A549 (cell line): ENCODE measurements around the gene PTPRN2. TPM values are rescaled to one million over a fixed set of nuclear protein-coding genes. Genes with fewer than 3 reads are reported as not detected.

ENCODE experiments used
- ATAC-seq, 2 experiments: fragments of 200-7000 bp in 1 of 2; fragments of >200 bp in 1 of 2; cut with Nextera tagmentation in 1 of 2; cut with Tn5 transposase in 1 of 2; 3 replicates each; pipeline versions ENCODE4 v1.8.0 to v1.9.1; 2018 to 2020; ENCODE audit warnings: mild to moderate bottlenecking in 1 of 2, moderate library complexity in 1 of 2
- CTCF ChIA-PET: fragments of 300-600 bp; sonication (Branson Sonifier 250); formaldehyde crosslinking; extraction: SDS; loops from one replicate; lab custom pipeline; 2021; ENCODE audit warnings: antibody characterized with exemption, inconsistent platforms; lab: Yijun Ruan, JAX
- POLR2A ChIA-PET: fragments of 350-600 bp; formaldehyde crosslinking; extraction: SDS; loops from one replicate; lab custom pipeline; 2021; ENCODE audit warnings: antibody characterized with exemption, inconsistent platforms; lab: Yijun Ruan, JAX
- DNase-seq, 2 experiments: peaks; one replicate each; pipeline versions ENCODE4 v3.0.0 to v3.0.0-alpha.2; 2011 to 2016; ENCODE audit warnings: low read depth in 1 of 2, low spot score in 1 of 2
- FAIRE-seq: peaks from 2 replicates; lab custom pipeline; 2011; peaks lifted over from hg19 to GRCh38; lab: Jason Lieb, UNC
- H3K27ac ChIP-seq, 2 experiments: fragments of >200 bp; sonication (Bioruptor Twin); formaldehyde crosslinking; 3 replicates each; pipeline ENCODE4 v1.5.1; 2016 to 2017
- H3K4me1 ChIP-seq: fragments of >200 bp; sonication (Bioruptor Twin); formaldehyde crosslinking; 3 replicates; pipeline ENCODE4 v1.6.1; 2016
- H3K4me2 ChIP-seq: fragments of >200 bp; sonication (Bioruptor Twin); formaldehyde crosslinking; 3 replicates; pipeline ENCODE4 v1.6.1; 2016
- H3K4me3 ChIP-seq: fragments of >200 bp; sonication (Bioruptor Twin); formaldehyde crosslinking; 3 replicates; pipeline ENCODE4 v1.5.1; 2016
- H3K9me3 ChIP-seq: fragments of >200 bp; sonication (Bioruptor Twin); formaldehyde crosslinking; 3 replicates; pipeline ENCODE4 v1.6.1; 2016
- CBX2 ChIP-seq: fragments of 200-600 bp; sonication (generic); IDR thresholded peaks from 2 replicates; pipeline ENCODE4 v1.6.1; 2016; ENCODE audit warnings: low read depth, mild to moderate bottlenecking, borderline replicate concordance
- CHD2 ChIP-seq: fragments of 150-350 bp; IDR thresholded peaks from 2 replicates; pipeline ENCODE4 v1.6.1; 2014; ENCODE audit warnings: low read length; ENCODE audit not compliant: partially characterized antibody
- CHD4 ChIP-seq: fragments of 200-600 bp; sonication (generic); IDR thresholded peaks from 2 replicates; pipeline ENCODE4 v1.6.1; 2016; ENCODE audit warnings: antibody characterized with exemption, mild to moderate bottlenecking, borderline replicate concordance
- EP300 ChIP-seq, 2 experiments: fragments of >200 bp; sonication (Bioruptor Twin); formaldehyde crosslinking; IDR thresholded peaks; 2 replicates in 1 of 2; 3 replicates in 1 of 2; pipeline ENCODE4 v1.6.1; 2016 to 2017
- ESRRA ChIP-seq: fragments of 150-350 bp; IDR thresholded peaks from 2 replicates; pipeline ENCODE4 v1.6.1; 2014; ENCODE audit warnings: mild to moderate bottlenecking, low read length, borderline replicate concordance
- FOSL2 ChIP-seq, 2 experiments: fragments of 450-650 bp in 1 of 2; fragments of >200 bp in 1 of 2; sonication (Bioruptor Twin) in 1 of 2; formaldehyde crosslinking; IDR thresholded peaks; 2 replicates each; pipeline versions ENCODE4 v1.5.0 to v1.6.1; 2016 to 2020; ENCODE audit warnings: mild to moderate bottlenecking in 1 of 2, moderate library complexity in 1 of 2
- HDAC2 ChIP-seq: fragments of 200-600 bp; sonication (generic); IDR thresholded peaks from 2 replicates; pipeline ENCODE4 v1.6.1; 2016
- HEYL ChIP-seq: fragments of 250-450 bp; sonication (Bioruptor Pico); IDR thresholded peaks from 2 replicates; pipeline ENCODE4 v1.8.0; 2021; ENCODE audit warnings: mild to moderate bottlenecking, moderate library complexity
- HOXB13 ChIP-seq: fragments of 250-450 bp; sonication (Bioruptor Pico); IDR thresholded peaks from 2 replicates; pipeline ENCODE4 v1.5.0; 2020; ENCODE audit warnings: low read depth, mild to moderate bottlenecking, moderate library complexity
- MAFK ChIP-seq: fragments of 450-650 bp; IDR thresholded peaks from 2 replicates; pipeline ENCODE4 v1.6.1; 2014; ENCODE audit not compliant: partially characterized antibody
- MAZ ChIP-seq: fragments of 150-350 bp; IDR thresholded peaks from 2 replicates; pipeline ENCODE4 v1.6.1; 2014; ENCODE audit warnings: antibody characterized with exemption, low read depth, low read length, borderline replicate concordance
- NR3C1 ChIP-seq: fragments of >200 bp; sonication (Bioruptor Twin); formaldehyde crosslinking; IDR thresholded peaks from 3 replicates; pipeline ENCODE4 v1.6.1; 2017
- POLR2AphosphoS2 ChIP-seq: conservative IDR thresholded peaks from 2 replicates; pipeline ENCODE4 v1.6.1; 2012; ENCODE audit warnings: low read length, improper control_type of control experiment, inconsistent platforms
- RFX5 ChIP-seq: fragments of 450-650 bp; IDR thresholded peaks from 2 replicates; pipeline ENCODE4 v1.7.1; 2014; ENCODE audit warnings: antibody characterized with exemption, mild to moderate bottlenecking, moderate library complexity
- RNF2 ChIP-seq: fragments of 200-600 bp; sonication (generic); IDR thresholded peaks from 2 replicates; pipeline ENCODE4 v1.6.1; 2016; ENCODE audit warnings: low read depth, mild to moderate bottlenecking, antibody characterized with exemption, moderate library complexity, borderline replicate concordance
- SREBF2 ChIP-seq: fragments of 450-650 bp; IDR thresholded peaks from 2 replicates; pipeline ENCODE4 v1.6.1; 2014; ENCODE audit warnings: mild to moderate bottlenecking, moderate library complexity
- ZNF302 ChIP-seq: fragments of 250-450 bp; sonication (Bioruptor Pico); IDR thresholded peaks from 2 replicates; pipeline ENCODE4 v1.9.0; 2021; ENCODE audit warnings: inconsistent platforms, mild to moderate bottlenecking, moderate library complexity
- ZSCAN20 ChIP-seq: fragments of 250-450 bp; sonication (Bioruptor Pico); IDR thresholded peaks from 2 replicates; pipeline ENCODE4 v1.8.0; 2022; ENCODE audit warnings: mild to moderate bottlenecking, moderate library complexity
- WGBS: methylation state at CpG from one replicate; pipeline ENCODE4 v1.1.6; 2017; ENCODE audit errors: missing lambda C conversion rate; 5-methylcytosine and 5-hydroxymethylcytosine counted together
- polyA plus RNA-seq, 4 experiments: library from polyadenylated mRNA; depleted of rRNA in 3 of 4; stranded (reverse); fragments of >200 nt; fragmentation: RNase III in 1 of 4; extraction: RNeasy Plus Mini Kit Qiagen cat#74134 plus additional on column Dnase treatment in 1 of 4; gene quantifications; 2 replicates in 3 of 4; 3 replicates in 1 of 4; pipeline ENCODE4 v1.2.3, GENCODE V29; 2011 to 2017
- TF ChIP-seq, protein P1 (sequence below): IDR thresholded peaks from 2 replicates; pipeline ENCODE4 v1.6.1; 2012; ENCODE audit warnings: low read depth, borderline replicate concordance
- TF ChIP-seq, protein P2 (sequence below): IDR thresholded peaks from 2 replicates; pipeline ENCODE4 v1.6.1; 2012
- TF ChIP-seq, protein P3 (sequence below): fragments of 250-450 bp; sonication (Bioruptor Pico); IDR thresholded peaks from 2 replicates; pipeline ENCODE4 v1.5.0; 2021; ENCODE audit warnings: mild to moderate bottlenecking, moderate library complexity, borderline replicate concordance
- TF ChIP-seq, protein P4 (sequence below): fragments of 450-650 bp; IDR thresholded peaks from 2 replicates; pipeline ENCODE4 v1.6.1; 2014; ENCODE audit warnings: antibody characterized with exemption
- TF ChIP-seq, protein P5 (sequence below): fragments of 150-350 bp; IDR thresholded peaks from 2 replicates; pipeline ENCODE4 v1.6.1; 2014; ENCODE audit warnings: low read depth, mild to moderate bottlenecking, low read length

The PTPRN2 gene
- polyA plus RNA-seq, 2 of the 4 experiments (the other 2 are of a cell fraction), result 0.41 to 1.2 TPM

DNA sequence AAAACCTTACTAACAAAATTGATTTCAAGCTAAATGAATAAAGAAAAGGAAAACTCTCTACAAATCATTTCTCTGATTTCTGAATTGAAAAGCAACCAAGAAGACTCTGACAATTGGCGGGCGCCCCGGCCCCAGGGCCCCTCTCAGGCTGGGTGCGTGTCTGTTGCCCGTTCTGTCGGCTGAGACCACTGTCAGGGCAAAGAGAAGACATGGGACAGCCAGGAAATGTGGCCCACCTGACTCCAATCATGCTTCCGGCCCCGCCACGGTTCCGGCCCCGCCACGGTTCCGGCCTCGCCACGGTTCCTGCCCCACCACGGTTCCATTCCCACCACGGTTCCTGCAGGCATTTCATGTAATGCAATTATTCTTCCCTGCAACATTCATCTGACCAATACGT, 115.9 kb downstream of the PTPRN2 start:
- no peak for DNase-seq
- TF ChIP-seq POLR2AphosphoS2 (no peak), HEYL (CRISPR knock-in tag) (no peak), NR3C1 (no peak), SREBF2 (no peak), CHD4 (no peak), RNF2 (no peak), RFX5 (no peak), CHD2 (no peak)
- TF ChIP-seq, protein P1, sequence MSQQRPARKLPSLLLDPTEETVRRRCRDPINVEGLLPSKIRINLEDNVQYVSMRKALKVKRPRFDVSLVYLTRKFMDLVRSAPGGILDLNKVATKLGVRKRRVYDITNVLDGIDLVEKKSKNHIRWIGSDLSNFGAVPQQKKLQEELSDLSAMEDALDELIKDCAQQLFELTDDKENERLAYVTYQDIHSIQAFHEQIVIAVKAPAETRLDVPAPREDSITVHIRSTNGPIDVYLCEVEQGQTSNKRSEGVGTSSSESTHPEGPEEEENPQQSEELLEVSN, result no peak
- TF ChIP-seq, protein P2, sequence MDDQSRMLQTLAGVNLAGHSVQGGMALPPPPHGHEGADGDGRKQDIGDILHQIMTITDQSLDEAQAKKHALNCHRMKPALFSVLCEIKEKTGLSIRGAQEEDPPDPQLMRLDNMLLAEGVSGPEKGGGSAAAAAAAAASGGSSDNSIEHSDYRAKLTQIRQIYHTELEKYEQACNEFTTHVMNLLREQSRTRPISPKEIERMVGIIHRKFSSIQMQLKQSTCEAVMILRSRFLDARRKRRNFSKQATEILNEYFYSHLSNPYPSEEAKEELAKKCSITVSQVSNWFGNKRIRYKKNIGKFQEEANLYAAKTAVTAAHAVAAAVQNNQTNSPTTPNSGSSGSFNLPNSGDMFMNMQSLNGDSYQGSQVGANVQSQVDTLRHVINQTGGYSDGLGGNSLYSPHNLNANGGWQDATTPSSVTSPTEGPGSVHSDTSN, result no peak
- 82% methylated on average over 18 of the region's 18 CpGs for WGBS
- ChIA-PET CTCF (interaction anchor here (0.6 kb wide), 1 partner anchor 718 kb away, joined by 3 read pairs; no protein-coding TSS in a partner anchor), POLR2A (no interaction called here)
- Histone ChIP-seq H3K4me3 (no peak overlapping the region), H3K9me3 (no peaks in the 10 kb centered on the region), H3K27ac (no peak overlapping the region), H3K4me1 (no peaks in the 10 kb centered on the region), H3K4me2 (no peak overlapping the region)
- no peak for FAIRE-seq
- no peak for ATAC-seq

DNA sequence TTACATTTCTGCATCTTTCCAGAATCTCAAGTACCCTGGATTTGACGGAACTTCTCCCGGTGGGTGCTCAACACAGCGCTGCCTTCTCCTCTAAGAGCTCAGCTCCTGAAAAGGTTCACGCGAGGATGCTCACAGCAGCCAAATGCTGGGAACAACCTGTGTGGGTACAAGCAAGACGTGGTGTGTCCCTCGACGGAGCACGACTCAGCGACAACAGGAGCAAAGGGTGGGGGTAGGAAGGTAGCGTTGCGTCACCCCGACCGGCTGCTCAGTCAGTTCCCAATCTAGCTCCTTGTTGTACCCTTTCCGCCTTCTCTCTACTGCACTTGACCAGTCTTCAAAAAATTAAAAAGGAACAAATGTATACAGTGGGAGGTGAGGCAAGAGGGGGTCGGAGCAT, 117.3 kb downstream of the PTPRN2 start:
- Histone ChIP-seq H3K4me1 (no peaks in the 10 kb centered on the region), H3K4me2 (no peak overlapping the region), H3K27ac (no peak overlapping the region), H3K9me3 (no peaks in the 10 kb centered on the region), H3K4me3 (no peak overlapping the region)
- ChIA-PET POLR2A (no interaction called here), CTCF (interaction anchor here (1.0 kb wide), 1 partner anchor 150 kb away, joined by 3 read pairs; no protein-coding TSS in a partner anchor)
- WGBS, result 80% methylated on average over 16 of the region's 16 CpGs
- FAIRE-seq (no peak), DNase-seq (no peak), ATAC-seq (no peak)
- TF ChIP-seq RFX5, result no peak
- no peak for TF ChIP-seq MAFK
- TF ChIP-seq, protein P3, sequence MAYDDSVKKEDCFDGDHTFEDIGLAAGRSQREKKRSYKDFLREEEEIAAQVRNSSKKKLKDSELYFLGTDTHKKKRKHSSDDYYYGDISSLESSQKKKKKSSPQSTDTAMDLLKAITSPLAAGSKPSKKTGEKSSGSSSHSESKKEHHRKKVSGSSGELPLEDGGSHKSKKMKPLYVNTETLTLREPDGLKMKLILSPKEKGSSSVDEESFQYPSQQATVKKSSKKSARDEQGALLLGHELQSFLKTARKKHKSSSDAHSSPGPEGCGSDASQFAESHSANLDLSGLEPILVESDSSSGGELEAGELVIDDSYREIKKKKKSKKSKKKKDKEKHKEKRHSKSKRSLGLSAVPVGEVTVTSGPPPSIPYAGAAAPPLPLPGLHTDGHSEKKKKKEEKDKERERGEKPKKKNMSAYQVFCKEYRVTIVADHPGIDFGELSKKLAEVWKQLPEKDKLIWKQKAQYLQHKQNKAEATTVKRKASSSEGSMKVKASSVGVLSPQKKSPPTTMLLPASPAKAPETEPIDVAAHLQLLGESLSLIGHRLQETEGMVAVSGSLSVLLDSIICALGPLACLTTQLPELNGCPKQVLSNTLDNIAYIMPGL (CRISPR knock-in tag), result no peak
- TF ChIP-seq HEYL (CRISPR knock-in tag), result no peak
- no peak for TF ChIP-seq ZNF302 (CRISPR knock-in tag)
- no peak for TF ChIP-seq ZSCAN20
- TF ChIP-seq EP300 (IDR thresholded peaks at IDR 0.05), result no peak
- TF ChIP-seq HOXB13 (CRISPR knock-in tag), result no peak
- no peak for TF ChIP-seq CBX2
- no peak for TF ChIP-seq HDAC2
- TF ChIP-seq CHD4, result no peak
- no peak for TF ChIP-seq ESRRA
- TF ChIP-seq, protein P4, sequence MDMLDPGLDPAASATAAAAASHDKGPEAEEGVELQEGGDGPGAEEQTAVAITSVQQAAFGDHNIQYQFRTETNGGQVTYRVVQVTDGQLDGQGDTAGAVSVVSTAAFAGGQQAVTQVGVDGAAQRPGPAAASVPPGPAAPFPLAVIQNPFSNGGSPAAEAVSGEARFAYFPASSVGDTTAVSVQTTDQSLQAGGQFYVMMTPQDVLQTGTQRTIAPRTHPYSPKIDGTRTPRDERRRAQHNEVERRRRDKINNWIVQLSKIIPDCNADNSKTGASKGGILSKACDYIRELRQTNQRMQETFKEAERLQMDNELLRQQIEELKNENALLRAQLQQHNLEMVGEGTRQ, result no peak
- no peak for TF ChIP-seq FOSL2 (IDR thresholded peaks at IDR 0.05)
- TF ChIP-seq FOSL2 (CRISPR knock-in tag; IDR thresholded peaks at IDR 0.05), result no peak
- TF ChIP-seq, protein P5, sequence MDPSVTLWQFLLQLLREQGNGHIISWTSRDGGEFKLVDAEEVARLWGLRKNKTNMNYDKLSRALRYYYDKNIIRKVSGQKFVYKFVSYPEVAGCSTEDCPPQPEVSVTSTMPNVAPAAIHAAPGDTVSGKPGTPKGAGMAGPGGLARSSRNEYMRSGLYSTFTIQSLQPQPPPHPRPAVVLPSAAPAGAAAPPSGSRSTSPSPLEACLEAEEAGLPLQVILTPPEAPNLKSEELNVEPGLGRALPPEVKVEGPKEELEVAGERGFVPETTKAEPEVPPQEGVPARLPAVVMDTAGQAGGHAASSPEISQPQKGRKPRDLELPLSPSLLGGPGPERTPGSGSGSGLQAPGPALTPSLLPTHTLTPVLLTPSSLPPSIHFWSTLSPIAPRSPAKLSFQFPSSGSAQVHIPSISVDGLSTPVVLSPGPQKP, result no peak
- no peak for TF ChIP-seq MAZ
